Esophagus squamous epithelium (tissue), 5 donors: ENCODE data around the gene TSKS. TPM values are rescaled to one million over a fixed set of nuclear protein-coding genes. Genes with fewer than 3 reads are reported as not detected.
A peak's percentile ranks its signal among the peaks of the same experiment; 100 is the strongest.

Experiments
- DNase-seq: peaks from one replicate; lab custom pipeline; 2025; lab: John Stamatoyannopoulos, UW
- H3K27ac ChIP-seq, 4 donors: fragments of 200-600 bp; sonication (generic); one replicate each; pipeline ENCODE4 v1.5.1; 2016 to 2019; ENCODE audit warnings: mild to moderate bottlenecking in 1 of 4
- H3K27me3 ChIP-seq, 4 donors: fragments of 200-600 bp; sonication (generic); 1 replicate in 3 of 4; 2 replicates in 1 of 4; pipeline versions ENCODE4 v1.5.1 to v1.6.0; 2017 to 2021; ENCODE audit warnings: antibody characterized with exemption in 1 of 4
- H3K36me3 ChIP-seq, 3 donors: fragments of 200-600 bp; sonication (generic); one replicate each; pipeline ENCODE4 v1.5.1; 2016 to 2019
- H3K4me1 ChIP-seq, 3 donors: fragments of 200-600 bp; sonication (generic); one replicate each; pipeline ENCODE4 v1.5.1; 2017 to 2019
- H3K4me3 ChIP-seq, 4 donors: fragments of 200-600 bp; sonication (generic); 1 replicate in 3 of 4; 2 replicates in 1 of 4; pipeline ENCODE4 v1.5.1; 2016 to 2019; ENCODE audit warnings: mild to moderate bottlenecking in 2 of 4, moderate library complexity in 1 of 4
- H3K9me3 ChIP-seq, 3 donors: fragments of 200-600 bp; sonication (generic); one replicate each; pipeline ENCODE4 v1.5.1; 2016 to 2019
- POLR2A ChIP-seq, 4 donors: fragments of 450-650 bp; IDR thresholded peaks; one replicate each; pipeline ENCODE4 v1.6.1; 2017; ENCODE audit warnings: antibody characterized with exemption in 4 of 4, mild to moderate bottlenecking in 4 of 4, moderate library complexity in 3 of 4
- WGBS, 2 donors: methylation state at CpG; one replicate each; pipeline ENCODE4 v1.1.5; 2018; 5-methylcytosine and 5-hydroxymethylcytosine counted together
- intact Hi-C: fragments of 100-400 bp; cut with DNase I; formaldehyde crosslinking; loops from one replicate; pipeline ENCODE4 v1.15.0; 2022
- total RNA-seq, 4 donors: library from RNA; depleted of rRNA; stranded (reverse); fragments of >200 nt; gene quantifications; one replicate each; pipeline ENCODE4 v1.1.0, GENCODE V29; 2016
- TF ChIP-seq, protein P1 (sequence below), 6 experiments: fragments of 450-650 bp in 4 of 6; fragments of 200-600 bp in 2 of 6; sonication (generic) in 2 of 6; IDR thresholded peaks; one replicate each; pipeline ENCODE4 v1.5.1; 2016 to 2019; ENCODE audit warnings: antibody characterized with exemption in 6 of 6, mild to moderate bottlenecking in 4 of 6, moderate library complexity in 4 of 6
- donor health status: DM: yes; HTN: yes; CAD: no.

TSKS gene
- total RNA-seq, 4 donors from 2014 or later, result not detected

GRCh38 chr19:49767381-49767780 lies 4.3 kb upstream of the TSKS start:
- Histone ChIP-seq H3K27ac (peak overlapping the region; percentile 92 to 95 (median 94)), H3K4me1 (peaks cover 13 to 47% (median 16%) of the 10 kb centered on the region in 3 donors), H3K36me3 (peaks cover 0 to 6% (median 0%) of the 10 kb centered on the region in 3 donors), H3K27me3 (no peaks in the 10 kb centered on the region), H3K4me3 (peak overlapping the region; percentile 79 to 98 (median 92)), H3K9me3 (no peaks in the 10 kb centered on the region)
- no peak for DNase-seq
- TF ChIP-seq, protein P1, sequence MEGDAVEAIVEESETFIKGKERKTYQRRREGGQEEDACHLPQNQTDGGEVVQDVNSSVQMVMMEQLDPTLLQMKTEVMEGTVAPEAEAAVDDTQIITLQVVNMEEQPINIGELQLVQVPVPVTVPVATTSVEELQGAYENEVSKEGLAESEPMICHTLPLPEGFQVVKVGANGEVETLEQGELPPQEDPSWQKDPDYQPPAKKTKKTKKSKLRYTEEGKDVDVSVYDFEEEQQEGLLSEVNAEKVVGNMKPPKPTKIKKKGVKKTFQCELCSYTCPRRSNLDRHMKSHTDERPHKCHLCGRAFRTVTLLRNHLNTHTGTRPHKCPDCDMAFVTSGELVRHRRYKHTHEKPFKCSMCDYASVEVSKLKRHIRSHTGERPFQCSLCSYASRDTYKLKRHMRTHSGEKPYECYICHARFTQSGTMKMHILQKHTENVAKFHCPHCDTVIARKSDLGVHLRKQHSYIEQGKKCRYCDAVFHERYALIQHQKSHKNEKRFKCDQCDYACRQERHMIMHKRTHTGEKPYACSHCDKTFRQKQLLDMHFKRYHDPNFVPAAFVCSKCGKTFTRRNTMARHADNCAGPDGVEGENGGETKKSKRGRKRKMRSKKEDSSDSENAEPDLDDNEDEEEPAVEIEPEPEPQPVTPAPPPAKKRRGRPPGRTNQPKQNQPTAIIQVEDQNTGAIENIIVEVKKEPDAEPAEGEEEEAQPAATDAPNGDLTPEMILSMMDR (IDR thresholded peaks at IDR 0.05), result no peak
- no peak for TF ChIP-seq POLR2A (IDR thresholded peaks at IDR 0.05)
- whole genome bisulfite sequencing, 2 donors, result 0 to 1% methylated on average over 9 of the region's 9 CpGs
- intact Hi-C loops, result no loop called here

DNA sequence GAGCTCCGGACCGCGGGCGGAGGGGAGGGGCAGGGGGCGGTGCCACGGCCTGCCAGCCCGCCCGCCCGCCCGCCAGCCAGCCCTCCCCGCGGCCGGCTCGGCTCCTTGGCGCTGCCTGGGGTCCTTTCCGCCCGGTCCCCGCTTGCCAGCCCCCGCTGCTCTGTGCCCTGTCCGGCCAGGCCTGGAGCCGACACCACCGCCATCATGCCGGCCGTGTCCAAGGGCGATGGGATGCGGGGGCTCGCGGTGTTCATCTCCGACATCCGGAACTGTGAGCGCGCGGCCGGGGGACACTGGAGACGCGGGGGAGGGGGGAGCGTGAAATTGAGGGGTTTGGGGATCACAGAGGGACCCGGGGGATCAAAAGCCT lies 3.8 kb upstream of the TSKS start, which contains the start of gene AP2A1:
AP2A1 (plus strand) TSS at position 72 of the 370 bp plus-strand sequence; CDS start at position 205, 133 bp downstream.
- Histone ChIP-seq H3K4me3 (peak within 1 kb of the TSS; percentile 79 to 98 (median 92)), H3K36me3 (peaks cover 0 to 6% (median 0%) of the 10 kb centered on the region in 3 donors), H3K27me3 (no peaks in the 10 kb centered on the region), H3K4me1 (peaks cover 13 to 47% (median 16%) of the 10 kb centered on the region in 3 donors), H3K9me3 (no peaks in the 10 kb centered on the region), H3K27ac (peak within 1 kb of the TSS; percentile 92 to 96 (median 94))
- TF ChIP-seq POLR2A (IDR thresholded peaks at IDR 0.05), result peak in 1 of 4 donors; percentile 60
- TF ChIP-seq, protein P1 (IDR thresholded peaks at IDR 0.05), result no peak
- 0% methylated on average over 1 of the region's 38 CpGs; no CpG with 5 or more reads in 1 of the 2 donors for WGBS, 2 donors
- DNase-seq, result no peak
- intact Hi-C loops, result no loop called here

- DNase-seq, result peak; percentile 98
These were observed 3.2 kb upstream of the TSKS start for GRCh38 chr19:49766007-49766929.

GRCh38 chr19:49764341-49764740 lies 1.2 kb upstream of the TSKS start:
- TF ChIP-seq, protein P1 (IDR thresholded peaks at IDR 0.05), result no peak
- no peak for TF ChIP-seq POLR2A (IDR thresholded peaks at IDR 0.05)
- no peak for DNase-seq
- 80 to 86% methylated on average over 8 of the region's 8 CpGs for WGBS, 2 donors
- no peaks in the 10 kb centered on the region for H3K27me3 ChIP-seq
- H3K4me1 ChIP-seq, result peaks cover 13 to 40% (median 16%) of the 10 kb centered on the region in 3 donors
- H3K36me3 ChIP-seq, result no peaks in the 10 kb centered on the region
- no peak overlapping the region for H3K4me3 ChIP-seq
- H3K9me3 ChIP-seq, result no peaks in the 10 kb centered on the region
- H3K27ac ChIP-seq, result peak overlapping the region in 2 of 4 donors; percentile 47 to 48
- intact Hi-C loops, result no loop called here

More at GRCh38 chr19:49766007-49766929, 3.2 kb upstream of the TSKS start:
- Histone ChIP-seq H3K27me3 (no peaks in the 10 kb centered on the region), H3K27ac (peak overlapping the region; percentile 92 to 96 (median 94)), H3K9me3 (no peaks in the 10 kb centered on the region), H3K36me3 (no peaks in the 10 kb centered on the region), H3K4me3 (peak overlapping the region; percentile 79 to 98 (median 92)), H3K4me1 (peaks cover 13 to 47% (median 16%) of the 10 kb centered on the region in 3 donors)
- TF ChIP-seq POLR2A (IDR thresholded peaks at IDR 0.05), result peak in 3 of 4 donors; percentile 52 to 81 (median 80)
- TF ChIP-seq, protein P1 (IDR thresholded peaks at IDR 0.05), result peak in 1 of 6 experiments; percentile 20
- WGBS, 2 donors, result 1 to 2% methylated on average over 20 to 41 of the region's 53 CpGs
- intact Hi-C loops, result no loop called here
